Lower lobe of right lung (tissue), 2 donors: ENCODE data around the gene PRUNE2. TPM values are rescaled to one million over a fixed set of nuclear protein-coding genes. Genes with fewer than 3 reads are reported as not detected.

Source experiments
- ATAC-seq, 2 donors: fragments of 200-7000 bp; cut with Tn5 transposase; one replicate each; pipeline ENCODE4 v1.9.1; 2020 to 2022; ENCODE audit warnings: mild to moderate bottlenecking in 2 of 2, moderate library complexity in 2 of 2
- DNase-seq: peaks from one replicate; pipeline ENCODE4 v3.0.0-alpha.2; 2020
- H3K27ac ChIP-seq: fragments of 200-600 bp; one replicate; pipeline ENCODE4 v1.8.0; 2022
- H3K27me3 ChIP-seq: fragments of 200-600 bp; one replicate; pipeline ENCODE4 v1.8.0; 2022; ENCODE audit warnings: low read depth
- H3K36me3 ChIP-seq: fragments of 200-600 bp; one replicate; pipeline ENCODE4 v1.8.0; 2022; ENCODE audit warnings: mild to moderate bottlenecking
- H3K4me1 ChIP-seq: fragments of 200-600 bp; one replicate; pipeline ENCODE4 v1.8.0; 2022
- H3K4me3 ChIP-seq: fragments of 200-600 bp; one replicate; pipeline ENCODE4 v1.8.0; 2022; ENCODE audit warnings: mild to moderate bottlenecking
- H3K9me3 ChIP-seq: fragments of 200-600 bp; one replicate; pipeline ENCODE4 v1.8.0; 2022
- CTCF ChIP-seq: fragments of 200-600 bp; IDR thresholded peaks from one replicate; pipeline ENCODE4 v1.8.0; 2022; ENCODE audit warnings: antibody characterized with exemption, mild to moderate bottlenecking
- intact Hi-C: fragments of 100-400 bp; cut with DNase I; formaldehyde crosslinking; loops from one replicate; pipeline ENCODE4 v1.11.0; 2022
- total RNA-seq: library from RNA; stranded (reverse); fragmentation: NEBNext Ultra II Directional; extraction: Animal tissue kit (Norgen Biotek cat#: 25700); gene quantifications from one replicate; pipeline ENCODE4 v1.2.1, GENCODE V29; 2021
- donor health status: DM: no; HTN: yes; CAD: no; lungs with severe emphysema.

PRUNE2 gene
- total RNA-seq, 1 donor from 2014 or later = 13.6 TPM

- peaks cover 6% of the 10 kb centered on the region for H3K4me1 ChIP-seq
- intact Hi-C loops = no loop called here
- no peak for TF ChIP-seq CTCF
- ATAC-seq = peak in 1 of 2 donors; percentile 43
- H3K4me3 ChIP-seq = no peak overlapping the region
- H3K27me3 ChIP-seq = no peaks in the 10 kb centered on the region
- peak overlapping the region; percentile 1 for H3K27ac ChIP-seq
- DNase-seq = no peak
- no peaks in the 10 kb centered on the region for H3K36me3 ChIP-seq
- H3K9me3 ChIP-seq = no peaks in the 10 kb centered on the region
These were observed 343.4 kb downstream of the PRUNE2 start for GRCh38 chr9:76562511-76562911.

- Histone ChIP-seq H3K36me3 (no peaks in the 10 kb centered on the region), H3K27ac (peak overlapping the region; percentile 1), H3K9me3 (no peaks in the 10 kb centered on the region), H3K27me3 (no peaks in the 10 kb centered on the region), H3K4me3 (no peak overlapping the region), H3K4me1 (peaks cover 6% of the 10 kb centered on the region)
- intact Hi-C loops = no loop called here
- no peak for ATAC-seq
- no peak for TF ChIP-seq CTCF
- DNase-seq = no peak
These were observed 344.0 kb downstream of the PRUNE2 start for GRCh38 chr9:76561900-76562299.

Other genes starting within 250 kb of the PRUNE2 start
- gene PCA3, start 141.7 kb downstream of the PRUNE2 start, total RNA-seq = not detected
- not detected for gene FOXB2, start 113.5 kb upstream of the PRUNE2 start, total RNA-seq